ENCODE results near the gene AOC1. TPM values are rescaled to one million over a fixed set of nuclear protein-coding genes. Genes with fewer than 3 reads are reported as not detected.

Gene AOC1
- total and polyA plus RNA-seq, 2 of the 4 experiments (the other 2 are of a cell fraction) = not detected

- TF ChIP-seq USF2 (IDR thresholded peaks at IDR 0.05; ENCODE audit: low read depth, low read length) = no peak
Observed at GRCh38 chr7:150826061-150826849, 26.1 kb upstream of the AOC1 start (continued).

- ATAC-seq (ENCODE audit: low read depth) (no peak), DNase-seq (no peak)
- H3K79me1 ChIP-seq (ENCODE audit: low read depth in 1 of 2, low read length in 2 of 2) = no peaks in the 10 kb centered on the region
- in situ Hi-C loops (cut with MboI; ENCODE audit: low sequenced_read_pairs) (no loop called here), intact Hi-C loops (cut with micrococcal nuclease) (no loop called here), dilution Hi-C loops (cut with HindIII; ENCODE audit: low sequenced_read_pairs, unreplicated experiment) (no loop called here)
- no peak overlapping the region for H4K91ac ChIP-seq (ENCODE audit: insufficient read depth, low read depth, low read length)
- no peak overlapping the region for H3K56ac ChIP-seq (ENCODE audit: extremely low read depth, insufficient read depth, low read length)
- H3K4me3 ChIP-seq (ENCODE audit: insufficient read depth, low read depth, low read length) = no peak overlapping the region
- H3K27ac ChIP-seq (ENCODE audit: insufficient read depth, low read length) = no peak overlapping the region
- H2BK120ac ChIP-seq (ENCODE audit: low read depth, low read length) = no peak overlapping the region
- no peak overlapping the region for H2AK5ac ChIP-seq (ENCODE audit: low read depth, low read length)
- H3K9me1 ChIP-seq (ENCODE audit: insufficient read depth, low read length) = no peaks in the 10 kb centered on the region
- H3K23ac ChIP-seq (ENCODE audit: low read depth, low read length) = no peak overlapping the region
- ChIA-PET POLR2A (ENCODE audit: unreplicated experiment) (no interaction called here), CTCF (no interaction called here)
- H4K8ac ChIP-seq (ENCODE audit: low read depth in 2 of 2, low read length in 2 of 2) = no peak overlapping the region
- H3K4me1 ChIP-seq (ENCODE audit: control insufficient read depth, insufficient read depth, low read length) = no peaks in the 10 kb centered on the region; the same call in 1 of the 2 replicates
- WGBS, 2 experiments (ENCODE audit: extremely low coverage in 2 of 2, insufficient read length in 1 of 2) = no CpG with 5 or more reads among the region's 2 CpGs
- no peak overlapping the region for H2BK5ac ChIP-seq (ENCODE audit: low read depth, low read length, poor library complexity, severe bottlenecking)
- H3K36me3 ChIP-seq (ENCODE audit: control insufficient read depth, insufficient read depth, low read length) = no peaks in the 10 kb centered on the region
- no peak overlapping the region for H2BK20ac ChIP-seq (ENCODE audit: low read depth, low read length)
- no peak overlapping the region for H3K4ac ChIP-seq (ENCODE audit: low read depth, low read length)
- H3K4me2 ChIP-seq (ENCODE audit: low read depth, low read length) = no peak overlapping the region
- no peak overlapping the region for H3K14ac ChIP-seq (replicated peaks; ENCODE audit: low read depth, low read length)
- BruUV-seq (replicated peaks) = no TSS peak
- no peak overlapping the region for H3K9ac ChIP-seq (ENCODE audit: low read depth, low read length)
- no peaks in the 10 kb centered on the region; the same call in 1 of the 2 replicates for H3K27me3 ChIP-seq (ENCODE audit: control insufficient read depth, insufficient read depth, low read length)
- H3K9me3 ChIP-seq (ENCODE audit: control insufficient read depth, insufficient read depth, low read length) = no peaks in the 10 kb centered on the region; the same call in 1 of the 2 replicates
- H2BK15ac ChIP-seq (ENCODE audit: low read depth, low read length) = no peak overlapping the region
- H4K5ac ChIP-seq (ENCODE audit: low read depth, low read length) = no peak overlapping the region
- no peak overlapping the region for H2AFZ ChIP-seq (replicated peaks; ENCODE audit: low read length, poor library complexity)
- H4K20me1 ChIP-seq (ENCODE audit: insufficient read depth, low read length) = no peaks in the 10 kb centered on the region
- H3K18ac ChIP-seq (ENCODE audit: low read depth, low read length) = no peak overlapping the region
- H2AK9ac ChIP-seq (replicated peaks; ENCODE audit: low read depth, low read length, poor library complexity) = no peak overlapping the region
- TF ChIP-seq USF2 (IDR thresholded peaks at IDR 0.05; ENCODE audit: low read depth, low read length) = no peak
- no peak for TF ChIP-seq MAZ (IDR thresholded peaks at IDR 0.05; ENCODE audit: borderline replicate concordance, low read depth, low read length)
- no peak for TF ChIP-seq NFE2L2 (IDR thresholded peaks at IDR 0.05; ENCODE audit: low read depth, low read length)
- no peak for TF ChIP-seq FOS (IDR thresholded peaks at IDR 0.05; ENCODE audit: low read depth, low read length)
- TF ChIP-seq SMC3 (IDR thresholded peaks at IDR 0.05; ENCODE audit: low read depth, low read length) = no peak
- TF ChIP-seq RCOR1 (IDR thresholded peaks at IDR 0.05; ENCODE audit: insufficient replicate concordance, low read length) = no peak
- TF ChIP-seq CTCF (conservative IDR thresholded peaks at IDR 0.05; ENCODE audit: low read depth, low read length) = no peak
- TF ChIP-seq POLR2A (IDR thresholded peaks at IDR 0.05; ENCODE audit: low read depth, low read length) = no peak
- no peak for TF ChIP-seq RAD21 (IDR thresholded peaks at IDR 0.05; ENCODE audit: low read length)
- no peak for TF ChIP-seq CEBPB (IDR thresholded peaks at IDR 0.05; ENCODE audit: low read depth, low read length)
- TF ChIP-seq MXI1 (IDR thresholded peaks at IDR 0.05; ENCODE audit: borderline replicate concordance, low read depth, low read length) = no peak
- no peak for TF ChIP-seq MAFK (IDR thresholded peaks at IDR 0.05; ENCODE audit: low read depth, low read length)
- TF ChIP-seq BHLHE40 (IDR thresholded peaks at IDR 0.05; ENCODE audit: low read depth, low read length) = no peak
- TF ChIP-seq CHD1 (IDR thresholded peaks at IDR 0.05; ENCODE audit: low read depth, low read length) = no peak
Observed at GRCh38 chr7:150828384-150828783, 23.9 kb upstream of the AOC1 start.
